A673 (cell line): ENCODE data around the gene MUC12.

Source experiments
- CTCF ChIP-seq: fragments of 300-800, 200-600 bp; sonication (generic); conservative IDR thresholded peaks from 2 replicates; pipeline ENCODE4 v1.5.1; 2017; ENCODE audit warnings: low read depth, mild to moderate bottlenecking, antibody characterized with exemption, low read length, moderate library complexity, mixed read lengths
- EZH2 ChIP-seq: fragments of 200-600 bp; sonication (generic); IDR thresholded peaks from 2 replicates; pipeline ENCODE4 v1.6.1; 2017; ENCODE audit warnings: borderline replicate concordance, low read depth, mild to moderate bottlenecking, mixed read lengths, antibody characterized with exemption, low read length; ENCODE audit not compliant: poor library complexity, severe bottlenecking

- TF ChIP-seq CTCF = no peak
- TF ChIP-seq EZH2 = no peak
Observed at GRCh38 chr7:101017064-101017777, 47.9 kb downstream of the MUC12 start.
